Measurements from ENCODE around the gene HNRNPK. TPM values are rescaled to one million over a fixed set of nuclear protein-coding genes. Genes with fewer than 3 reads are reported as not detected.
A peak's percentile ranks its signal among the peaks of the same experiment; 100 is the strongest.

Gene HNRNPK
- total RNA-seq, 2 experiments from 2014 or later = 587 to 601 TPM

Small RNA genes within 50 kb of the gene (microRNA-seq; reads per million reads assigned to microRNA genes)
- gene MIR7-1 = 308 reads per million, percentile 69 among the genes with 10 or more reads in this experiment

Other genes with a start within 250 kb of the HNRNPK start
- gene GKAP1, start 162.4 kb downstream of the HNRNPK start, total RNA-seq = 1 to 10 TPM; 5.9 to 6.9 TPM
- gene KIF27, start 58.8 kb downstream of the HNRNPK start, total RNA-seq = 1 to 10 TPM; 3.4 to 3.6 TPM
- gene RMI1, start 590 bp upstream of the HNRNPK start, total RNA-seq = 10 to 100 TPM; 19.0 to 19.2 TPM

Data from activated naive CD8-positive, alpha-beta T cell treated with anti-CD3 and anti-CD28 coated beads, Interleukin-2, amount 10 ng/mL, durations not matched to agents 7 days and 5 days (primary cell).